HepG2 (cell line): ENCODE results near the gene JKAMP. TPM values are rescaled to one million over a fixed set of nuclear protein-coding genes. Genes with fewer than 3 reads are reported as not detected.

Source experiments
- AGO1 ChIP-seq: fragments of 200-400 bp; formaldehyde crosslinking; IDR thresholded peaks from 2 replicates; pipeline ENCODE4 v1.6.1; 2017; ENCODE audit warnings: mild to moderate bottlenecking, low read depth, low read length, moderate library complexity; ENCODE audit not compliant: poor library complexity, severe bottlenecking
- GABPB1 ChIP-seq: IDR thresholded peaks from 2 replicates; pipeline ENCODE4 v1.6.1; 2016; ENCODE audit warnings: mild to moderate bottlenecking, missing genetic modification reagents, moderate library complexity, missing compliant biosample characterization
- GATA4 ChIP-seq: sonication (generic); IDR thresholded peaks from 2 replicates; pipeline ENCODE4 v1.6.1; 2016; ENCODE audit warnings: antibody characterized with exemption, low read depth, borderline replicate concordance
- JDP2 ChIP-seq: sonication (generic); formaldehyde crosslinking; IDR thresholded peaks from 2 replicates; pipeline ENCODE4 v1.8.1; 2022; ENCODE audit warnings: missing genetic modification reagents, borderline replicate concordance
- MED1 ChIP-seq: sonication (generic); formaldehyde crosslinking; IDR thresholded peaks from 2 replicates; pipeline ENCODE4 v1.4.0; 2020; ENCODE audit warnings: missing genetic modification reagents
- MEIS2 ChIP-seq: sonication (generic); formaldehyde crosslinking; IDR thresholded peaks from 2 replicates; pipeline ENCODE4 v1.9.0; 2021; ENCODE audit warnings: mild to moderate bottlenecking, missing genetic modification reagents
- MNT ChIP-seq: fragments of 450-650 bp; IDR thresholded peaks from 2 replicates; pipeline ENCODE4 v1.6.1; 2016
- RBFOX2 ChIP-seq: fragments of 200-400 bp; formaldehyde crosslinking; IDR thresholded peaks from 2 replicates; pipeline ENCODE4 v1.6.1; 2017; ENCODE audit warnings: low read depth, mild to moderate bottlenecking, low read length
- SMAD1 ChIP-seq: sonication (generic); formaldehyde crosslinking; IDR thresholded peaks from 2 replicates; pipeline ENCODE4 v1.4.0; 2020; ENCODE audit warnings: missing genetic modification reagents, low read depth, mild to moderate bottlenecking, borderline replicate concordance
- SMAD9 ChIP-seq: sonication (generic); formaldehyde crosslinking; IDR thresholded peaks from 2 replicates; pipeline ENCODE4 v1.5.1; 2020; ENCODE audit warnings: mild to moderate bottlenecking, missing genetic modification reagents
- SNAPC2 ChIP-seq: sonication (generic); formaldehyde crosslinking; IDR thresholded peaks from 2 replicates; pipeline ENCODE4 v1.8.1; 2022; ENCODE audit warnings: mild to moderate bottlenecking, missing genetic modification reagents
- SP140L ChIP-seq: sonication (generic); formaldehyde crosslinking; IDR thresholded peaks from 2 replicates; pipeline ENCODE4 v1.4.0; 2020; ENCODE audit warnings: missing genetic modification reagents, borderline replicate concordance
- SRF ChIP-seq: IDR thresholded peaks from 2 replicates; pipeline ENCODE4 v1.6.1; 2011; ENCODE audit warnings: mild to moderate bottlenecking, low read depth, low read length, moderate library complexity
- SRY ChIP-seq: sonication (generic); formaldehyde crosslinking; IDR thresholded peaks from 2 replicates; pipeline ENCODE4 v1.8.0; 2022; ENCODE audit warnings: mild to moderate bottlenecking, missing genetic modification reagents
- ZNF431 ChIP-seq: sonication (generic); formaldehyde crosslinking; IDR thresholded peaks from 2 replicates; pipeline ENCODE4 v1.9.0; 2022; ENCODE audit warnings: missing genetic modification reagents, low read depth, mild to moderate bottlenecking, borderline replicate concordance
- ZNF782 ChIP-seq: sonication (generic); formaldehyde crosslinking; IDR thresholded peaks from 2 replicates; pipeline ENCODE4 v1.4.0; 2020; ENCODE audit warnings: missing genetic modification reagents, mild to moderate bottlenecking, borderline replicate concordance
- ZNF850 ChIP-seq: sonication (generic); formaldehyde crosslinking; conservative IDR thresholded peaks from 2 replicates; pipeline ENCODE4 v1.9.0; 2021; ENCODE audit warnings: mild to moderate bottlenecking, missing genetic modification reagents
- ZUFSP ChIP-seq: sonication (generic); formaldehyde crosslinking; IDR thresholded peaks from 2 replicates; pipeline ENCODE4 v1.9.0; 2021; ENCODE audit warnings: missing genetic modification reagents, mild to moderate bottlenecking, borderline replicate concordance
- polyA plus RNA-seq, 8 experiments: library from polyadenylated mRNA; depleted of rRNA in 3 of 8; stranded (reverse) in 7 of 8; unstranded in 1 of 8; fragments of >200 nt; fragmentation: Illumina TruSeq in 4 of 8; extraction: Trizol in 4 of 8; gene quantifications; 2 replicates each; pipeline versions ENCODE4 v1.2.1 to v1.2.3, GENCODE V29; 2011 to 2016; ENCODE audit warnings: low read depth in 4 of 8, missing spikeins in 1 of 8, mixed read lengths in 1 of 8; ENCODE audit not compliant: insufficient read depth in 1 of 8
- total RNA-seq, 5 experiments: library from RNA; depleted of rRNA; stranded (reverse); fragments of >200 nt; fragmentation: Illumina TruSeq; extraction: Trizol; gene quantifications; 2 replicates each; pipeline ENCODE4 v1.2.3, GENCODE V29; 2016; ENCODE audit warnings: low read depth in 1 of 5
- TF ChIP-seq, protein P1 (sequence below), 2 experiments: sonication (generic) in 1 of 2; formaldehyde crosslinking in 1 of 2; IDR thresholded peaks; 2 replicates each; pipeline versions ENCODE4 v1.4.0 to v1.6.1; 2018 to 2020; ENCODE audit warnings: missing genetic modification reagents in 2 of 2, borderline replicate concordance in 1 of 2, low read depth in 1 of 2, mild to moderate bottlenecking in 1 of 2, missing biosample characterization in 1 of 2
- TF ChIP-seq, protein P2 (sequence below): sonication (generic); formaldehyde crosslinking; IDR thresholded peaks from 2 replicates; pipeline ENCODE4 v1.4.0; 2020; ENCODE audit warnings: missing genetic modification reagents

Gene JKAMP
- total and polyA plus RNA-seq, 2 of the 13 experiments (the other 11 are each of a cell fraction or from before 2014, with no cell fraction given), result 56.4 to 135 TPM

DNA sequence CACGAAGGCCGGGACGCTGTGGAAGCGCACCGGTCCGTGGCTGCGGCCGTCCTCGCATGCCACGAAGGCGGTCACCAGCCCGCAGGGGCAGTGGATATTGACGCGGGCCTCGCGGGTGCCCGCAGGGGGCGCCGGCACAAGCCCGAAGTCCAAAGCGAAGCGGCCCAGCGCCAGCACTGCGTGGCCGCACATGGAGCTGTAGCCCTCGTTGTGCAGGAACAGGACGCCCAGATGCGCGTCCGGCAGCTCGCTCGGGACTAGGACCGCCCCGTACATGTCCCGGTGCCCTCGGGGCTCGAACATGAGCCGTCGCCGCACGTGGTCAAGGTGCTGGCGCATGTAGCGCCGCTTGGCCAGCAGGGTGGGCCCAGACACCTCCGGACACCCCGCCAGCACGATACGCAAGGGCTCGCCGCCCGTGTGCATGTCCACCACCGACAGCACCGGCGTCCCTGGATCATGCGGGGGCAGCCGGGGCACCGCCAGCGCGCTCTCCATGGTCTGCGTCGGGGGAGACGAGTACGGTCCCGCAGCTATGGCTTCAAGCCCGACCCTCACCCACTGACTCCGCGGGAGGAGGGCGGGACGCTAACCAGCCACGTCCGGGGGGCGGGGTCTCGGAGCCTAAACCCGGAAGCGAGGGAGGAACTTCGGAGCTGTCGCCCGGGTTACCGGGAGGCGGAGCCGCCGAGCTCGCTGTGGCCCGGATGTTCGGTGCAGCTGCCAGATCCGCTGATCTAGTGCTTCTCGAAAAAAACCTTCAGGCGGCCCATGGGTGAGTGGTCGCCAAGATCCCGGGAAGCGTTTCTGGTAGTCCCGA lies at the start of gene JKAMP, which contains the start of gene L3HYPDH (continued):
- TF ChIP-seq, protein P1, sequence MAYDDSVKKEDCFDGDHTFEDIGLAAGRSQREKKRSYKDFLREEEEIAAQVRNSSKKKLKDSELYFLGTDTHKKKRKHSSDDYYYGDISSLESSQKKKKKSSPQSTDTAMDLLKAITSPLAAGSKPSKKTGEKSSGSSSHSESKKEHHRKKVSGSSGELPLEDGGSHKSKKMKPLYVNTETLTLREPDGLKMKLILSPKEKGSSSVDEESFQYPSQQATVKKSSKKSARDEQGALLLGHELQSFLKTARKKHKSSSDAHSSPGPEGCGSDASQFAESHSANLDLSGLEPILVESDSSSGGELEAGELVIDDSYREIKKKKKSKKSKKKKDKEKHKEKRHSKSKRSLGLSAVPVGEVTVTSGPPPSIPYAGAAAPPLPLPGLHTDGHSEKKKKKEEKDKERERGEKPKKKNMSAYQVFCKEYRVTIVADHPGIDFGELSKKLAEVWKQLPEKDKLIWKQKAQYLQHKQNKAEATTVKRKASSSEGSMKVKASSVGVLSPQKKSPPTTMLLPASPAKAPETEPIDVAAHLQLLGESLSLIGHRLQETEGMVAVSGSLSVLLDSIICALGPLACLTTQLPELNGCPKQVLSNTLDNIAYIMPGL (CRISPR knock-in tag; IDR thresholded peaks at IDR 0.05; ENCODE audit: borderline replicate concordance in 1 of 2, low read depth in 1 of 2), result peak; percentile 98 to 99
- TF ChIP-seq SMAD1 (CRISPR knock-in tag), result 0 out of 2 replicates have a peak, but pooled peaks have one; percentile 52
- peak; percentile 74 for TF ChIP-seq MED1 (CRISPR knock-in tag)
- TF ChIP-seq SNAPC2, result peak; percentile 95
- peak; percentile 79; the same call in 1 of the 2 replicates for TF ChIP-seq ZNF431
- TF ChIP-seq JDP2 (CRISPR knock-in tag), result no peak
- TF ChIP-seq AGO1, result peak; percentile 56
- peak; percentile 93; the same call in 1 of the 2 replicates for TF ChIP-seq ZNF782 (CRISPR knock-in tag)
- peak; percentile 92; the same call in 1 of the 2 replicates for TF ChIP-seq SMAD9
- peak; percentile 96 for TF ChIP-seq MEIS2 (CRISPR knock-in tag)
- TF ChIP-seq, protein P2, sequence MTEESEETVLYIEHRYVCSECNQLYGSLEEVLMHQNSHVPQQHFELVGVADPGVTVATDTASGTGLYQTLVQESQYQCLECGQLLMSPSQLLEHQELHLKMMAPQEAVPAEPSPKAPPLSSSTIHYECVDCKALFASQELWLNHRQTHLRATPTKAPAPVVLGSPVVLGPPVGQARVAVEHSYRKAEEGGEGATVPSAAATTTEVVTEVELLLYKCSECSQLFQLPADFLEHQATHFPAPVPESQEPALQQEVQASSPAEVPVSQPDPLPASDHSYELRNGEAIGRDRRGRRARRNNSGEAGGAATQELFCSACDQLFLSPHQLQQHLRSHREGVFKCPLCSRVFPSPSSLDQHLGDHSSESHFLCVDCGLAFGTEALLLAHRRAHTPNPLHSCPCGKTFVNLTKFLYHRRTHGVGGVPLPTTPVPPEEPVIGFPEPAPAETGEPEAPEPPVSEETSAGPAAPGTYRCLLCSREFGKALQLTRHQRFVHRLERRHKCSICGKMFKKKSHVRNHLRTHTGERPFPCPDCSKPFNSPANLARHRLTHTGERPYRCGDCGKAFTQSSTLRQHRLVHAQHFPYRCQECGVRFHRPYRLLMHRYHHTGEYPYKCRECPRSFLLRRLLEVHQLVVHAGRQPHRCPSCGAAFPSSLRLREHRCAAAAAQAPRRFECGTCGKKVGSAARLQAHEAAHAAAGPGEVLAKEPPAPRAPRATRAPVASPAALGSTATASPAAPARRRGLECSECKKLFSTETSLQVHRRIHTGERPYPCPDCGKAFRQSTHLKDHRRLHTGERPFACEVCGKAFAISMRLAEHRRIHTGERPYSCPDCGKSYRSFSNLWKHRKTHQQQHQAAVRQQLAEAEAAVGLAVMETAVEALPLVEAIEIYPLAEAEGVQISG (CRISPR knock-in tag), result peak; percentile 82; the same call in 1 of the 2 replicates
- peak; percentile 99 for TF ChIP-seq RBFOX2
- no peak for TF ChIP-seq SRF
- TF ChIP-seq ZUFSP (CRISPR knock-in tag), result no peak
- TF ChIP-seq GATA4, result peak; percentile 87
- TF ChIP-seq SRY, result peak; percentile 95
- peak; percentile 91 for TF ChIP-seq SP140L (CRISPR knock-in tag)
- TF ChIP-seq MNT, result peak; percentile 75
- TF ChIP-seq GABPB1 (CRISPR knock-in tag), result peak; percentile 91
- 0 out of 2 replicates have a peak, but pooled peaks have one; percentile 76 for TF ChIP-seq ZNF850 (CRISPR knock-in tag)
